HG03095 (cell line): ENCODE data around the gene CHST13.

Source experiments
- ATAC-seq: cut with Tn5 transposase; IDR thresholded peaks from one replicate; pipeline ENCODE4 v1.9.1; 2021; ENCODE audit warnings: moderate library complexity; ENCODE audit not compliant: unreplicated experiment

CHST13 gene

DNA sequence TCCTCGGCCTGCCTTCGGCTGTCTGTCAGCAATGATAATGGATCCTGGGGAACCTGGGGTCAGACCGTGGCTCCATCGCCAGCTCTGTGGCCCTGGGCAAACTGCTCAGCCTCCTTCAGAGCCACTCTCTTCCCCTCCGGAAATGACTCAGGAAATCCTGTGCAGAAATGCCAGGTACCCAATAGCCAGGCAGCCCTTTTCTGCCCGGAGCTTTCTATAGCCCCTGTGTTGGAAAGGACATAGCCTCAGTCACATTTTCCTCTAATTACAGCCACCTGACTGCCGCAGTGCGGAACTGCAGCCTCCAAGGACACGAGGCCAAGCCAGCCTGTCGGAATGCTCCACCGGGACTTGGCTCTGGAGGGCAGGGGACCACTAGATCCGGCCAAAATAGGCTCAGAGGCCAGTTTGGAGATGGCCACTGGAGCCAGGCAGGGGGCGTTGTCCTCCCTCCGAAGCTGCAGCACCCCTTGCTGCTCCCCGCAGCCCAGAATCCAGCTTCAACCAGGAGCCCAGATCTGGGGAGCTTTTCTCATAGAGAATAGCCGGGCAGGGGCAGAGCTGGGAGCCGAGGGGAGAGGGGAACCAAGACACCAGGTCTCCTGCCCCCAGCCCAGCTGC lies 36.7 kb upstream of the CHST13 start:
- no peak for ATAC-seq

DNA sequence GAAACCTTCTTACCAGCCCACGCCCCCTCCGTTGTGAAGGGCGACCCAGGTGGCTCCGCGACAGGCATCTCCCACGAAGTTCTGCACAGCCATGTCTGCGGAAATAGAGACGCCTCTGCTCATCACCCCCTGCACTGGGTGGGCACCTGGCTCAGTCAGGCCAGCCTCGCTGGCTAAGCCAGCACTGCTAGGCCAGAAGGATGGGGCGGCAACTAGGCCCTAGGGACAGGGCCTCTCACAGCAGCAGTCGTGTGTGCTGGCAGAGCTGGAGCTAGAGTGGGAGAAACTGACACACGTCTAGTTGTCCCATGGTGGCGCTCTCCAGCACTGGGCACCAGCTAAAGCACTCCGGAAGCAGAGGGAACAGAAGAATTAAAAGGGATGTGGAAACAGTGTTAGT lies 35.8 kb upstream of the CHST13 start:
- ATAC-seq = no peak

DNA sequence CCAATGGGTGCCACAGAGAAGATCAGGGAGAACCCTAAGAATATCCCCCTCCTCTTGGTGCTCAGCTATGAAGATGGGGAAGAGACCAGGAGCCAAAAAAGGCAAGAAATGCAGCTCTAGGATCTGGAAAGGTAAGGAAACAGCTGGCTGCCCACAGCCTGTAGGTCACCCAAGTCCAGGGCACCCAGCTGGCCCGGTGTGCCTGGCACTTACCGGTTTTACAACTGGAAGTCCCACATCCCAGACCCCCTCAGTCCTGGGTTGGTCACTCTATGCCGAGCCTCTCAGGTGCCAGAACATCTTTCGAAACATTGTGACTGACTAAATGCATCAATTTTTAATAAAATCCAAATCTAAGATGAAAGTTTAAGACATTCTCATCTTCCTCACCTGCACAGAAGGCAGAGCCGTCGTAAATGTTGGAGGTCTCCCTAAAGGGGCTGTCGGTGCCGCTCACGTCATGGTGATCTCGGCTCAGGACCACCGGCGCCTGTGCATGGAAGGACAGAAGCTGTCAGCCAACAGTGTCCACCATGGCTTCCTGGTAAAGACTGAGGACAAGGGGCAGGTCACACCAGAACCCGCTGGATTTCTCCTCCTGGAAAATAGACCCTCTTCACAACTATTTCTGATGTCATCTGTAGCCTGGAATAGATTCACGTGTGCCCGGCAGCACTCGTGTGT lies 34.9 kb upstream of the CHST13 start:
- ATAC-seq = no peak

DNA sequence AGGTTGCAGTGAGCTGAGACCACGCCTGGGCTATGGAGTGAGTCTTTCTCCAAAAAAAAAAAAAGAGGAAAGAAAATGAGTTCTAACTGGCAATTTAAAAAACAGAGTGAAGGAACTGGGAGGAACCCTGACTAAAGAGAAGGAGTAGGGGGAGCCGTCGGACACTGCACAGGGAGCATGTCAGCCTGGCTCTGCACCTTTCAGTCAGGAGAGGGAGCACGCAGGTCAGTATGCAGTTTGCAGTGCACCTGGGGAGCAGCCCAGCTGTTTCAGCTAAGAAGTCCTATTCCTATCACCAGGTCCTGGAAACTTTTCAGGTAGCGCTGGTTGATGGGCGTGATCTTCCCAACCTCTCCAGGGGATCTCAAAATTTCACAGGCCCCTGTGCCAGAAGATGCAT lies 33.3 kb upstream of the CHST13 start:
- ATAC-seq = no peak

DNA sequence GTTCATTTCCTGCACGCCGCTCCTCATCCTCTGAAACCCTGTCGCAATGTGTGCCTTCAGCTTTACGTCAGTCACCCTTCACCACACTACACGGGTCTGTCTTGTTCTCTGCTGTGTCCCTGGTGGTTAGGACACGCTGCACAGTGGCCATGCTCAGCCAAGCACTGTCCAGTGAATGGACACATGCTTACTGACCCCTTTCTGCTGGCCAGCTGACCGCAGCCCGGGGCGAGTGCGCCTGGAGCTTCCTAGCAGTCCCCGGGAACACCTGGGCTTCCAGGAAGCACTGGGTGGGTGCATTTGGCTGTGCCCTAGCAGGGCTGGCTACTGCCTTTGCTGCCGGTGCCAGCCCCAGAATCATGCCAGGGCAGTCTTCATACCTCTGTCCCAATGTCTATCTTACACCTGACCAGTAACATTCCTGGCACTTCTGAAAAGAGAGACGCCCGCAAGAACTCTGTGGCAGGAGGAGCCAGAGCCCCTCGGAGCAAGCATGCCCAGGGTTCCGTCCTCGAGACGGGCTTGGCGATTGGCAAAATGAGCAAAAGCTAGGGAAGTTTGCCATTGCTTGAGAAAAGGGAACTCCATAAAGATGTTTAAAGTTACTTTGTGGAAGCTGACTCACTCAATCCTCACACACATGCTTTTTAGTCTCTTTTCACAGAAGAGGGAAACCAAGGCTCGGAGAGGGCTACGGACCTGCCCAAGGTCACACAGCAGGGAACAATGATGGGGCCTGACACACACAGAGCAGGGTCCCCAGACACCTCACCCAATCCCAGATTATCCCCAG lies 32.5 kb upstream of the CHST13 start:
- no peak for ATAC-seq

DNA sequence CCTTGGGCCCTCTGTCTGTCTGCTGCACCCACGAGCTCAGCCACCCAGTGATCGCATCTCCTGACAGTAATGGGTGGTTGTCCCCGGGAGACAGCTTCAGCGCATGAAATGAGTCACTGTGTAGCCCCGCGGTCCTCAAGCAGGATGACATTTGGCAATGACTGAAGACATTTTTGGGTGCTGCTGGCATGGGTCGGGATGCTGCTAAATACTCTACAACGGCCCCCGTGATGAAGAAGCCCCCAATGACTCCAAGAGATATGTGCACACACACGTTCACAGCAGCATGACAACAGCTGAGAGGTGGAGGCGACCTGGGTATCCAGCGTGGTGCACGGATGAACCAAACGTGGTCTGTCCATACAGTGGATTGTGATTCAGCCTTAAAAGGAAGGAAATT lies 30.9 kb upstream of the CHST13 start:
- no peak for ATAC-seq

DNA sequence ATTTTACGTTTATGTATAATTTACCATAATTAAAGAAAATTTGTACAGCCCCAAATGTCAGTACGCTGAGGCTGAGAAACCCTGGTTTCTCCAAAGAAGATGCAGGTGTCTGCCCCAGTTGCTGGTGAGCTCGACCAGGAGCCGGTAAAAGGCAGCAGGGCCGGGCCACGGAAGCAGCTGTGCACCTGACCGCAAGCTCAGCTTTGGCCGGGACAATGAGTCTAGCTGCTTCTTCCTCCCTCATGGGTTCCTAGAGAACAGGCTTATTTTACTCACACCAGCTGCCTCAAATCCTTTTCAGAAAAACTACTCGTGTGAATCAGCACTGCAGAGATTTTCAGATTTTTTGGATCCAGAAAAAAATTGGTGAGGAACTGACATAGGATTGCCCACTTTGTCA lies 30.2 kb upstream of the CHST13 start:
- no peak for ATAC-seq

DNA sequence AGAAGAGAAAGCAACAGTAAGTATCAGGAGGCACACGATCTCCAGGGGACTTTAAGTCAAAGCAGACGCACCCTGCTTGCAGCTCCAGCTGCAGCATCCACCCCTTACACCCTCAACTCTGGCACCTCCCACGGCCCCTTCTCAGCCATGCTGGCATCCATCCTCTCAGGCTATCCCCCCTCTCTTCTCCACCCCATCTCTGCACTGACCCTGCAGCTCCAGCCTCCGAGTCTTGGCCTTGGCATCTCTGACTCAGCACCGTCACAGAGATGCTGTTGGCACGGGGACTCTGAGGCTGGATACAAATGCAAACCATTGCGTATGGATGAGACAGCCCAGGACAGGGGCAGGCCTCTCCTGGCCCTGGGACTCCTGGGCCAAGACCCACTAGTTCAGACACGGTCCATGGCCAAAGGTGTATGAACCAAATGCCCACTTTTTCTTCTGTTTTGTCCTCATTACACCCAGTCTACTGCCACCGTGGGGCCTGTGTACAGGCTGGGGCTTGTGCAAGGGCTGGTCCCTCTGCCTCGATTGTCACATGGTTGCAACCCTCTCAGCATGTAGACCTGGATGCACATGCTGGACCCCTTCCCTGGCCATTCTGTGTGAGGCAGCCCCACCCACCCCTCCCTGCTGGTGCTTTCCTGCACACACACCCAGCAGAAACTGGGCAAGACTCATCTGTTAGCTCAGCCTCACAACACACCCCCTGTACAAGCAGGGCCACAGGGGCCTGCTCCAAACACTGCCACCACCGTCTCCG lies 29.6 kb upstream of the CHST13 start:
- ATAC-seq = no peak

DNA sequence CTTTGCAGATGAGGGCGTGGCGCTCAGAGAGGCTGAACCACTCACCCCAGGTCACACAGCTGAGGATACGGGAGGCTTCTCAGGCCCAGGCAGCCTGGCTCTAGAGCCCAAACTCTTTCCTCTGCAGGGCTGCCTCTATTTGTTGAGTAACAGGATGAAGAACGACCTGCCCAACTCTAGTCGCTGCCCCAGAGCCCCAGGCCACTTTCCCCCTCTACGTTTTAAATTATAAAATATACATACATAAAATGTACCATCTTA lies 29.1 kb upstream of the CHST13 start:
- ATAC-seq = no peak

DNA sequence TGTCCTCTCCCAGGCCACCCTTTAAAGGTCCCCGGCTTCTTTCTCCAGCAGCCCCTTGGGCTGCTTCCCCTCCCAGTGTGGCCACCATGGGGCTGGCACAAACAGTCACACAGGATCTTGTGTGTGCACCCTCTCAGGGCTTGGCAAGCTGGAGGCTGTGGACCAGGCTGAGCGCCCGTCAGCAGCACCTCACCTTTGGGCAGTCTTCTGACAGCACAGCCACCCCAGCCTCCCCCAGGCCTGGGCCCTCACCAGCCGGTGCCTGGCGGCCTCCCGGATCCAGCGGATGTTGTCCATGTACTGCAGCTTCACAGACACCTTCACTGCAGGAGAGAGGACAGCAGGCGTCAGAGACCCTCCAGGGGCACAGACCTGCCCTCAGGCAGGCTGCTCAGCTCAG lies 28.2 kb upstream of the CHST13 start:
- no peak for ATAC-seq

DNA sequence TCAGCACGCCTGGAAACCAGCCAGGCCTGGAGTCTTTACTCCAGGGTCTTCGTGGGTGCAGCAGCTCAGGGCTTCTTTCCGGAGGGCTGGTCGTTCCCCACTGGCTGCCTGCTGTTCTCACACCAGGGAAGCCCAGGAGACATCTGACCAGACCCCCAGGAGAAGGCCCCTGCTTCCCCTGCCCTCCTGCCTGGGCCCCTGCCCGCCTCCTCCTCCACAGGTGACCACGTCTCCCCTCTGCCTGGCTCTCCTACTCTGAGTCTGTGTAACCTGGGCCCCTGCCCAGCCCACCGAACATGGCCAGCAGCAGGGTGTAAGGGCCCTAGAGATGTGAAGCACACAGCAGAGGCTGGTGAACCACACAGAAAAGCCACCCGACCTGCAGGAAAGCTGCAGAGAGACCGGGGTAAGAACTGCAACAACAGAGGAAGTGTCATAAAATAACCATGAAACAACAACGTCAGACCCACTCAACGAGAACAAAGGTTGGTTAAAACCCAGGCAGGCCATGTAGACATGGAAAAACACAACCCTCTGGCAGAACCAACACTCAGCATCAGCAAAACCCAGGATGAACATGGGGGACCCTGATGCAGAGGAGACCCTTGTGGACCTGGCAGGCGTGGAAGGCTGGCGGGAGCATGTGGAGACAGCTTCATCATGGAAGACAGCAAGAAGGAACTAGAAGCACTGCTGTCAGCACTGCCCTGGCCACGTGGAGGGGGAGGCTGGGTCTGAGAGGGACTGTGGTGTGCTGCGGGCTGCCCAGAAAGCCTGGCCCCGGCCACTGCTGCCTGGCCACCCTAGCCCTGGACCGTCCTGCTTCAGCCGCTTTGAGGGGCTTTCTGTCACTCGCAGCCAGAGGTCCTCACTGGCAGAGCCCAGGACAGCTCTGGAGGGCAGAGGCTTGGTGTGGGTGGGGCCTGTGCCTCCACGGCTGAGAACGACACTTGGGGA lies 26.8 kb upstream of the CHST13 start:
- no peak for ATAC-seq

DNA sequence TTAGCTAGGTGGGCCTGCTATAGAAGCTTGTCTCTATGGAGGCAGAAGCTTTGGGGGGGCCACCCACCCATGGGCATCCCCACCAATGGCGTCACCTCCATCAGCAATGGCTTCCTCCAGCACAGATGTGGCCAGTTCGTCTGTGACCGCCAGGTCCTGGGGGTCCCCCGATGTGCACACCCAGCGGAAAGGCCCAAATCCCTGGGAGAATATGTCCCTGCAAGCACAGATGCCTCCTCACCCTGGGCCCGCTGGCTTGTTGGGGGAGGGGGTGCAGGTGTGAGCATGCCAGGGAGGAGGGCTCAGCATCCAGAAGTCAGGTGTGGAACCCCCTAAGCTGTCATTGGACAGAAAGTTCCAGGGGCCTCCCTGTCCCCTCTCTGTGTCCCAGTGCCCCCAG lies 26.0 kb upstream of the CHST13 start:
- ATAC-seq = no peak

DNA sequence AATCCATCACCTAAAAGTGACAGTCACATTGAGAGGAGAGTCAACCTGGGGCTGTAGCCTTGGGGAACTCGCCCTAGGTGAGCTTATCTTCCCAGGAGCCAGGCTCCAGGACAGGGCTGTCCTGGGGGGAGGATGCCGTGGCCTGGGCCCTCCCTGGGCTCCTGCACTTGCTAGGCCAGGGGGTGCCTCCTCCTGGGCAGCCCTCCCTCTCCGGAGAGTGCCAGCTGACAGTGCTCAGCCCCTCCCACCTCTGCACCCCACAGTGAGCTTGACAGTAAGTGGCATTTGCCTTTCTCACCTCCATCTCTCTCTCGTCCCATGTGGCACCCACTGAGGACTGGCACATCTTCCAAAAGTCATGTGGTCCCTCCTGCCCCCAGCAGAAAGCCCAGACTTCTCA lies 25.5 kb upstream of the CHST13 start:
- ATAC-seq = no peak

DNA sequence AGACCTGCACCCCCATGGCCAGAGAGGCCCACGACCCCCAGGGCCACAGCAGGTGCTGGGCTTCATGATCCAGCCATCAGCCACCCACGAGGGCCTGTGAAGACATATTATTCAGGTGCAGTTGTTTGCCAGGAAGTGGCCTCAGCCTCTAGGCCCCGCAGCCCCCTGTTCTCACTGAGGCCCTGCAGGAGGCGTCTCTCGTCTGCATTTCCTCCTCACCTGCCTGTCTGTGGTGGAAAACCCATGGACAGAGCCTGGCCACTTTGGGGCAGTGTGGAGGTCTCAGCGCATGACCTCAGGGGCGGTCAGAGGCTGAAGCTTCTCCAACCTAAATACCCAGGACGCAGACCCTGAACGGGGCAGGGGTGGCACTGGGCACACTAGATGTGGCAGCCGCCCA lies 25.0 kb upstream of the CHST13 start:
- ATAC-seq = no peak

DNA sequence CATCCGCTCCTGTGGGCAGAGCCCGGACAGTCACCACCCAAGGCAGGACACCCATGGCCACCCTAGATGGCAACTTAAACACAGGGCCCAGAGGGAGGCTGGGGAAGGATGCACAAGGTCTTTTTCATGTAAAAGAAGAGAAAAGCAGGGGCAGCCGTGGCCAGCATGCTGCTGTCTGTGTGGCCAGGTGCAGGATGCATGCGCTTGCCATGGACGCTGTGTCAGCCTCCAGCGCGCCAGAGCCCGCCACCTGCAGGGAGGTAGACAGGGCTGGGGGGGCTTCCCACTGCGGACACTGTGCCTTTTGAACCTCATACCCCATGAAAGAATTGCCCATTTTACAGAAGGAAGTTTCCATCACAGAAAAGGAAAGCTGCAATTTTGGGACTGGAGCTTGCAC lies 24.6 kb upstream of the CHST13 start:
- no peak for ATAC-seq

DNA sequence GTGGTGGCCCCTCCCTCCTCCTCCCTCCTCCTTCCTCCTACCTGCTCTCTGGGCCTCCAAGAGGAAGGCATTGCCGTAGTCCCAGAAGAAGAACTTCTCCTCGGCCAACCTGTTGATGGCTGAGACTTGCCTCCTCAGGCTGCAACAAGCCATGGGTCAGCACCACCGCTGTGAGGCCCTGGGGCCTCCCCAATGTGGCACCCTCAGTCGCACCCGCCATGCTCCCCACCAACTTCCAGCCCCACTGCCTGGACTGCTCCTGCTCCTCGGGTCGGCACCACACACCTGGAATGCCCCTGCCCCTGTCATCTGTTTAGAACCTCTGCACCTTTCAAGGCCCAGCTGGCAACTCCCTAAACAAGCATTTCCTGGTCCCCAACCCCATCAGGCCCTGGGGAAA lies 23.9 kb upstream of the CHST13 start:
- no peak for ATAC-seq

DNA sequence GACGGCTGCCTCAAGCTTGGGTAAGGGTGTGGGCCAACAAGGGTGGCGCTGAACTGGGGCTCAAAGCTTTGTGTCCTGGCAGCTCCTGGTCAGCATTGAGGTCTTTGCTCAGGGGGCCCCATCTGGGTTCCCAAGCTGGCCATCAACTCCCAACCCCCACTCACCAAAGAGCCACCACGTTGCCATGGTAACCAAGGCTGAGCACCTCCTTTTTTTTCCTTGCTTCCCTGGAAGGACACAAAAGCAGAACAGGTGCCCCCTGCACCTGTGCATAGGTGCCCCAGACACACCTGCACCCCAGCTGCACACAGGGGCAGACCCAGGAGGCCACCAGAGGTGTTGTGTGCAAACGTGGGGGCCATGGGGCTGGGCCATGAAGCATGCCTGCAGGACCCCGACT lies 22.9 kb upstream of the CHST13 start:
- no peak for ATAC-seq

DNA sequence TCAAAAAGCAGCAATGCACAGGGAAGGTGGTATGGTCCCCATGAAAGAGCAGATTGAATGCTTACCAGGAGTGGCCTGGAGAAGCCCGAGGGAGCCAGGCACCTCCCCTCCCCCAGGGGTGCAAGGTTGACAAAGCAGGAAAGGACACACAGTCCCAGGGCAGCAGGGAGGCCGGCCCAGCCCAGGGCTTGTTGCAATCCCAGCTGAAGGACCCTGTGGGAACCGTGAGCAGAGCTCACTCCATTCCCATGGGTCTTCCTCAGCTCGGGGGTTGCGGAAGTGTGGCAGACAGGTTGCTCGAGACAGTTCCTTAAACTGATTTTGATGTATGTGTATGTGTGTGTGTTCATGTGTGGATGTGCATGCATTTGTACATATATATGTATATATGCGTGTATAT lies 22.2 kb upstream of the CHST13 start:
- no peak for ATAC-seq

DNA sequence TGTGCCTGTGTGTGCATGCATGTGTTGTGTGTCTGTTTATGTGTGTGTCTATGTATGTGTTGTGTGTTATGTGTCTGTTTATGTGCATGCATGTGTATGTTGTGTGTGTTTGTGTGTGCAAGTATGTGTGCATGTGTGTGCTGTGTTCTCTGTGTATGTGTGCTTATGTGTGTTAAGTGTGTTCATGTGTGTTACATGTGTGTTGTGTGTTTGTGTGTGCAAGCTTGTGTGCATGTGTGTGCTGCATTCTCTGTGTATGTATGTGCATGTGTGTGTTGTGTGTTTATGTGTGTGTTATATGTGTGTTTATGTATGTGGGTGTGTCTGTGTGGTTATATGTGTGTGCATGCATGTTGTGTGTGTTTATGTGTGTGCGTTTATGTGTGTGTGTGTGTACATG lies 21.3 kb upstream of the CHST13 start:
- no peak for ATAC-seq

DNA sequence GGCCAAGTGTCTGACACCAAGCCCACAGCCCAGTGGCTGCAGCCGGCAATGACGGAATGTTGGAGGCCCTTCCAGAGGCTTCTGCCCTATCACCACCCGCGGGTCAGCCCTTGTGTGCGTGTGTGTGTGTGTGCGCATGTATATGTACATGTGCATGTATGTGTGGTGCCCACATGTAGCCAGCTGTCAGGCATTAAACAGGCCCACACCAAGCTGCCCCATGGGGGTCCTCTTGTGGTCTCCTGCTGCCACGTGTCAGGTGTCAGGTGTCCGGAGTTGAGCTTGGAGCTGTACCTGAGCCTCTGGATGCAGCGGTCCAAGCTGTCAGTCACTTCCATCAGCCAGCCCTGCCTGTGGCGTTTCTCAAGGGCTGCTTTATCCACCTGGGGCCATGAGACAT lies 20.3 kb upstream of the CHST13 start:
- ATAC-seq = no peak

DNA sequence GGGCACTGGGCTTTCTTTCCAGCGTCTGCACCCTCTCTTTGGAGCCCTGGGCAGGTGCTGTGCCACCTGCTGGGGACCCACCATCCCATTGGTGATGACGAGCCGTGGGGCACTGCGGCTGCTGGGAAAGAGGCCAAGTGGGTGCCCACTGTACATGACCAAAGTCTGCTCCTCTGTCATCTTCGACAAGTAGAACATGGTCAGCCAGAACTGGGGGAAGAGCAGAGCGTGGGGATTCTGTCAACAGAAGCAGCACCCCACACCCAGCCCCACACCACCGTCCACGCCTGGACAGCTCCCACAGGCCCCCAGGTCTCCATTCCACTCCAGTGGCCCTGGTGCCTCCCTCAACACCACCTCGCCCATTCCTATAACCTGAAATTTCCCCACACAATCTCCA lies 16.1 kb upstream of the CHST13 start:
- ATAC-seq = no peak
